ENCODE data around the gene ARHGEF4. TPM values are rescaled to one million over a fixed set of nuclear protein-coding genes. Genes with fewer than 3 reads are reported as not detected.
"Not testable (repeated sequence)": the region's sequence is repeated elsewhere in the genome, so short reads cannot be mapped to it uniquely, and the experiment has no call there.

ARHGEF4 gene
- total and polyA plus RNA-seq, 11 donors, result 0.30 to 5.5 (median 3.8) TPM

DNA sequence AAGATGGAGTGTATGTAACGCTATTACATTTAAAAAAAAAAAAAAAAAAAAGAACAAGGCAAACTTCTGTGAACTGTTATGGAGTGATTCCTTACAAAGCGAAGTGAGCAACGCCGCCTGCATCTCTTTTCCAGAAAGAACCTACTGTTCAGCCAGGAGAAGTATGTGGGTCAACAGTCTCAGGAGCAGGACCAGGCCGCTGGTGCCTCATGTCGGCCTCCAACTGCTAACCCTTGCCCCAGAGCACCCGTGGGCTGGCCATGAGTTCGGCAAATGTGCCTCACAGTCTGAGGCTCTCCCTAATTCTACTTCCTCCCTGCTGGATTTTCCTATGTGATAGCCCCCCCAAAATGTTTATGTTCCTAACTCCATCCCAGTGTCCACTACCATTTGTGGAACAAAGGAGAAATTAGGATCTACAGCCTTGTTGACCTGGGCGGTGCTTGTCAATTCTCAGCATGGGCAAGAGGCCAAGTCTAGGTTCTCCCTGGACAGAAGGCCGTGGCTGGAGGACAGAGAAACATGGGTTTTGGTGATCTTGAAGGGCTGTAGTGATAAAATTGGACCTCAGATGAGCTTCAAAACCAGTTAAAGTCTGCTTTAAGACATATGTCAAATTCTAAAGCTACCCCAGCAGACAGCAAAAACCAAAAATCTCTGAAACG, 240.6 kb downstream of the ARHGEF4 start:
- no peaks in the 10 kb centered on the region for H3K9me3 ChIP-seq
- WGBS, 4 donors, result 66 to 81% (median 76%) methylated on average over 11 of the region's 11 CpGs
- ATAC-seq (peak in 3 of 4 donors; percentile 27 to 28 (median 27)), DNase-seq (no peak)
- peaks cover 4 to 98% (median 87%) of the 10 kb centered on the region in 9 donors for H3K36me3 ChIP-seq
- no peak for TF ChIP-seq POLR2A (IDR thresholded peaks at IDR 0.05)
- TF ChIP-seq, protein P1, sequence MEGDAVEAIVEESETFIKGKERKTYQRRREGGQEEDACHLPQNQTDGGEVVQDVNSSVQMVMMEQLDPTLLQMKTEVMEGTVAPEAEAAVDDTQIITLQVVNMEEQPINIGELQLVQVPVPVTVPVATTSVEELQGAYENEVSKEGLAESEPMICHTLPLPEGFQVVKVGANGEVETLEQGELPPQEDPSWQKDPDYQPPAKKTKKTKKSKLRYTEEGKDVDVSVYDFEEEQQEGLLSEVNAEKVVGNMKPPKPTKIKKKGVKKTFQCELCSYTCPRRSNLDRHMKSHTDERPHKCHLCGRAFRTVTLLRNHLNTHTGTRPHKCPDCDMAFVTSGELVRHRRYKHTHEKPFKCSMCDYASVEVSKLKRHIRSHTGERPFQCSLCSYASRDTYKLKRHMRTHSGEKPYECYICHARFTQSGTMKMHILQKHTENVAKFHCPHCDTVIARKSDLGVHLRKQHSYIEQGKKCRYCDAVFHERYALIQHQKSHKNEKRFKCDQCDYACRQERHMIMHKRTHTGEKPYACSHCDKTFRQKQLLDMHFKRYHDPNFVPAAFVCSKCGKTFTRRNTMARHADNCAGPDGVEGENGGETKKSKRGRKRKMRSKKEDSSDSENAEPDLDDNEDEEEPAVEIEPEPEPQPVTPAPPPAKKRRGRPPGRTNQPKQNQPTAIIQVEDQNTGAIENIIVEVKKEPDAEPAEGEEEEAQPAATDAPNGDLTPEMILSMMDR (IDR thresholded peaks at IDR 0.05), result no peak
- H3K27me3 ChIP-seq, result no peaks in the 10 kb centered on the region
- H3K4me1 ChIP-seq, result peaks cover 0 to 63% (median 31%) of the 10 kb centered on the region in 12 donors
- intact Hi-C loops (cut with DNase I), result no loop called here
- no peak overlapping the region for H3K27ac ChIP-seq
- no peak overlapping the region for H3K4me3 ChIP-seq

DNA sequence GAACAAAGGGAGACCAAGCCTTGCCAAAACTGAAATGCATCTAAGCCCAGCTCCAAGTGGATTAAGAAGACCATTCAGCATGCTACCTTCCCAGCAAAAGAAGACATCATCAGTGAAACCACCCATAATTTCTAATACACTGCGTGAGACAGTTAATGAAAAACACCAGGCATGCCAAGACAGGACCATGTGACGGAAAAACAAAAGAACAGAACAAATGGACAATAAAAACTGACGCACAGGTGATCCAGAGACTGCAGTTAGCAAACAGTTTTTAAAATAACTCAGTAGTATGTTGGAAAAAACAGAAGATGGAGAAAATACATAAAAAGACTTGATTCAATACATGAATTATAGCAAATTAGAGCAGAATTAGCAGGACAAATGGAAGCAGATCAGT, 241.3 kb downstream of the ARHGEF4 start:
- Histone ChIP-seq H3K4me1 (peaks cover 0 to 70% (median 31%) of the 10 kb centered on the region in 12 donors), H3K27ac (no peak overlapping the region), H3K36me3 (peaks cover 4 to 95% (median 87%) of the 10 kb centered on the region in 9 donors), H3K4me3 (no peak overlapping the region), H3K27me3 (no peaks in the 10 kb centered on the region), H3K9me3 (no peaks in the 10 kb centered on the region)
- DNase-seq (no peak), ATAC-seq (no peak)
- 63 to 76% (median 75%) methylated on average over 3 of the region's 3 CpGs for WGBS, 4 donors
- intact Hi-C loops (cut with DNase I), result no loop called here
- TF ChIP-seq POLR2A (IDR thresholded peaks at IDR 0.05), result no peak
- TF ChIP-seq, protein P1 (IDR thresholded peaks at IDR 0.05), result no peak

DNA sequence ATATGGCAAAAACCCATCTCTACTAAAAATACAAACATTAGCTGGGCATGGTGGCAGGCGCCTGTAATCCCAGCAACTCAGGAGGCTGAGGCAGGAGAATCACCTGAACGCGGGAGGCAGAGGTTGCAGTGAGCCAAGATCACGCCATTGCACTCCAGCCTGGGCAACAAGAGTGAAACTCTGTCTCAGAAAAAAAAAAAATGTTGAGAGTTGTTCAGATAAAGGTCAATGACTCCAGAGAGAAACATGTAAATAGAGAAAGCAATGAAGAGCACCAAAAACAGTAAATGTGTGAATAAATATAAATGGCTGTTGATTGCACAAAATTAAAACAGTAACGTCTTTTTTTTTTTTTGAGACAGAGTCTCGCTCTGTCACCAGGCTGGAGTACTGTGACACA, 243.2 kb downstream of the ARHGEF4 start:
- intact Hi-C loops (cut with DNase I); H3K9me3 ChIP-seq; H3K27me3 ChIP-seq; DNase-seq; H3K27ac ChIP-seq; ATAC-seq; H3K4me3 ChIP-seq: not testable (repeated sequence)
- H3K36me3 ChIP-seq, result peaks cover 4 to 88% (median 74%) of the 10 kb centered on the region in 9 donors
- WGBS, 4 donors, result 87 to 95% (median 93%) methylated on average over 6 of the region's 6 CpGs
- H3K4me1 ChIP-seq, result peaks cover 0 to 62% (median 31%) of the 10 kb centered on the region in 12 donors

DNA sequence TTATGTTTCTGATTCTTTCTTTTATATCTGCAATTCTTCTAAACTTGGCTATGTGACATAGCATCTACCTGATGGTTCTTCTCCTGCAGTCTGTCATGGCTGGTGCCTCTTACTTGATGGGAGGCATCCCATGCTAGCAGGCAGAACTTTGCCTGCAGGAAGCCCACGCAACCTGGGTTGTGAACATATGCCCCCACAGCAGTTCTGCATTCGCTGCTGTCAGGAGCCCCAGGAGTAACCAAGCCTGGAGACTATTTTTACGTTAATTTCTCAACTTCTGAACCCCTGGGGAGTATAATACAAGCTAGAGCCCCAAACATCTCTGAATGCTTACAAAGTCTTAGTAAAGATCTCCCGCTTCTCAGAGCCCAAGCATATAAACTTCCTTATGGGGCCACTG, 244.5 kb downstream of the ARHGEF4 start:
- no peak for TF ChIP-seq POLR2A (IDR thresholded peaks at IDR 0.05)
- TF ChIP-seq, protein P1 (IDR thresholded peaks at IDR 0.05), result no peak
- Histone ChIP-seq H3K4me3 (no peak overlapping the region), H3K27ac (no peak overlapping the region), H3K36me3 (peaks cover 4 to 86% (median 72%) of the 10 kb centered on the region in 9 donors), H3K4me1 (peaks cover 0 to 65% (median 42%) of the 10 kb centered on the region in 12 donors), H3K27me3 (no peaks in the 10 kb centered on the region), H3K9me3 (no peaks in the 10 kb centered on the region)
- intact Hi-C loops (cut with DNase I), result no loop called here
- 81 to 90% (median 88%) methylated on average over 4 of the region's 4 CpGs for WGBS, 4 donors
- ATAC-seq (no peak), DNase-seq (no peak)

All from heart left ventricle (tissue), 16 donors.